B cell (primary cell): ENCODE measurements around the gene TTC21A.

Experiments used
- CTCF ChIP-seq: fragments of 200-600 bp; IDR thresholded peaks from one replicate; pipeline ENCODE4 v1.8.0; 2022; ENCODE audit warnings: antibody characterized with exemption, mild to moderate bottlenecking
- EZH2 ChIP-seq: IDR thresholded peaks from 2 replicates; pipeline ENCODE4 v1.6.1; 2012; ENCODE audit warnings: borderline replicate concordance, low read depth, mild to moderate bottlenecking, moderate library complexity, low read length; ENCODE audit not compliant: insufficient read depth, poor library complexity, severe bottlenecking

GRCh38 chr3:39158148-39158715 is 50.8 kb downstream of the TTC21A start:
- no peak for TF ChIP-seq CTCF
- no peak for TF ChIP-seq EZH2
